Peyer's patch (tissue), 4 donors: ENCODE results near the gene PSMC3.

Source experiments
- POLR2A ChIP-seq, 2 donors: fragments of 450-650 bp; IDR thresholded peaks; one replicate each; pipeline ENCODE4 v1.5.1; 2017; ENCODE audit warnings: antibody characterized with exemption in 2 of 2, mild to moderate bottlenecking in 2 of 2, moderate library complexity in 2 of 2
- TF ChIP-seq, protein P1 (sequence below), 6 experiments: fragments of 450-650 bp in 4 of 6; fragments of 200-600 bp in 2 of 6; sonication (generic) in 1 of 6; IDR thresholded peaks; one replicate each; pipeline ENCODE4 v1.5.1; 2017 to 2019; ENCODE audit warnings: antibody characterized with exemption in 6 of 6, mild to moderate bottlenecking in 3 of 6, moderate library complexity in 1 of 6

DNA sequence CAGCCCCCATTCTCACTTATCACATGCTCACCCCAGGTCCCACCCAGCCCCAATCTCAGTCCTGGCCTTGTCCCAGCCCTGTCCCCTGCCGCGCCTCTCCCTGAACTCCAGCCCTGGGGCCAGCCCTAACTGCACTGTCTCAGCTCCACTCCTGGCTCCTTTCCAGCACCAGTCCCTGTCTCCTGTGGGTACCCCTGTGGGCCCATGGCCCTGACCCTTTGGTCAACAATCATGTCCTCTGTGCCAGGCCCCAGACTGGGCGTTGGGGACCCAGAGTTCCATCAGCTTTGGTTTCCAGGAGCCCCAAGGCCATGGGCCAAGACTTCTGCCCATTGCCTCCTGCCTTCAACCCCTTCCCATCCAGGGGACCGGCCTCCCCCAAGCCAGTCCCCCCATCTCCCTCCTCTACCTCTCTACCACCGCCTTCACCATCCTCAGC lies 48.6 kb downstream of the PSMC3 start:
- TF ChIP-seq, protein P1, sequence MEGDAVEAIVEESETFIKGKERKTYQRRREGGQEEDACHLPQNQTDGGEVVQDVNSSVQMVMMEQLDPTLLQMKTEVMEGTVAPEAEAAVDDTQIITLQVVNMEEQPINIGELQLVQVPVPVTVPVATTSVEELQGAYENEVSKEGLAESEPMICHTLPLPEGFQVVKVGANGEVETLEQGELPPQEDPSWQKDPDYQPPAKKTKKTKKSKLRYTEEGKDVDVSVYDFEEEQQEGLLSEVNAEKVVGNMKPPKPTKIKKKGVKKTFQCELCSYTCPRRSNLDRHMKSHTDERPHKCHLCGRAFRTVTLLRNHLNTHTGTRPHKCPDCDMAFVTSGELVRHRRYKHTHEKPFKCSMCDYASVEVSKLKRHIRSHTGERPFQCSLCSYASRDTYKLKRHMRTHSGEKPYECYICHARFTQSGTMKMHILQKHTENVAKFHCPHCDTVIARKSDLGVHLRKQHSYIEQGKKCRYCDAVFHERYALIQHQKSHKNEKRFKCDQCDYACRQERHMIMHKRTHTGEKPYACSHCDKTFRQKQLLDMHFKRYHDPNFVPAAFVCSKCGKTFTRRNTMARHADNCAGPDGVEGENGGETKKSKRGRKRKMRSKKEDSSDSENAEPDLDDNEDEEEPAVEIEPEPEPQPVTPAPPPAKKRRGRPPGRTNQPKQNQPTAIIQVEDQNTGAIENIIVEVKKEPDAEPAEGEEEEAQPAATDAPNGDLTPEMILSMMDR (IDR thresholded peaks at IDR 0.05): no peak
- no peak for TF ChIP-seq POLR2A (IDR thresholded peaks at IDR 0.05)
